Stimulated activated CD4-positive, alpha-beta T cell treated with anti-CD3 and anti-CD28 coated beads, Interleukin-15, amount 100 ng/mL, for 48 hours (primary cell): ENCODE data around the gene MS4A10.

ENCODE experiments used
- DNase-seq, 2 donors: peaks; one replicate each; pipeline ENCODE4 v3.0.0-alpha.2; 2020; ENCODE audit warnings: low read depth in 2 of 2

Gene MS4A10

DNA sequence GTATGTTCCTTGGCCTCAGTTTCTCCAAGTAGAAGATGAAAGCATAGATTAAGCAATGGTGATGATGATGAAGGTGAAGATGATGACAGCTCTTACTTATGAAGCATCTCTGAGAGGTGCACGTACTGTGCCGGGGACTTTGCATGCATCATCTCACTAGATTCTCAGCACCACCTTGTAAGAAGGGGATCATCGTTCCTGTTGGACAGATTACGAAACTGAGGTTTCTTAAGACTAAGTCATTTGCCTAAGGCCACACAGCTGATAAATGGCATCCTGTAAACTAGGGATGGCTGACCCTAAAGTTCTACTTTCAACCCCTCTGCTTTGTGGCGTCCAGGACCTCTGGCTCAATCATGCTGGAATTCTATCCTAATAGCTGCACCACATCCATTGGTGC lies 19.8 kb upstream of the MS4A10 start:
- no peak for DNase-seq

- no peak for DNase-seq
Measured at GRCh38 chr11:60766547-60766946, 18.6 kb upstream of the MS4A10 start.

GRCh38 chr11:60767388-60767811 lies 17.7 kb upstream of the MS4A10 start:
- DNase-seq, result peak in 1 of 2 donors; percentile 7

DNA sequence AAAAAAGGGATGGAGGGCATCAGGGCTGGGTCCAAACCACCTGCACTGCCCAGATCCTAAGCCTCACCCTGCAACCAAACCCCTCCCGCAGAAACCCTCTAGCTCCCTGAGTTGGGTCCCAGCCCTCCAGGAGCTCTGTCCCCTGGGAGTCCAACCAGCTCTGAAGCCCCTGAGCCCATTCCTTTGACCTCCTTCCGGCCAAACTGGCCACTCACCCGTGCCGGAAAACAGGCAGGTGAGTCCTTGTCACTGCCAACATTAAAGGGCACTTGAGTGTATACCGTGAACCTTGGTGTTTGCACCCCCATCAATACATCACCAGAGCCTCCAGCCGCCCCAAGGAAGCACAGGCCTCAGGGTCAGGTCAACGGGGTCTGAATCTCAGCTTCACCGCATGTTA lies 16.9 kb upstream of the MS4A10 start:
- no peak for DNase-seq

GRCh38 chr11:60769273-60769672 lies 15.9 kb upstream of the MS4A10 start:
- DNase-seq, result no peak

- DNase-seq, result no peak
Measured at GRCh38 chr11:60769811-60770210, 15.3 kb upstream of the MS4A10 start.

- DNase-seq, result no peak
Measured at GRCh38 chr11:60771146-60771545, 14.0 kb upstream of the MS4A10 start.

- no peak for DNase-seq
Measured at GRCh38 chr11:60771879-60772525, 13.1 kb upstream of the MS4A10 start.

- DNase-seq, result no peak
Measured at GRCh38 chr11:60772666-60773065, 12.5 kb upstream of the MS4A10 start.

- DNase-seq, result no peak
Measured at GRCh38 chr11:60774726-60775125, 10.4 kb upstream of the MS4A10 start.

DNA sequence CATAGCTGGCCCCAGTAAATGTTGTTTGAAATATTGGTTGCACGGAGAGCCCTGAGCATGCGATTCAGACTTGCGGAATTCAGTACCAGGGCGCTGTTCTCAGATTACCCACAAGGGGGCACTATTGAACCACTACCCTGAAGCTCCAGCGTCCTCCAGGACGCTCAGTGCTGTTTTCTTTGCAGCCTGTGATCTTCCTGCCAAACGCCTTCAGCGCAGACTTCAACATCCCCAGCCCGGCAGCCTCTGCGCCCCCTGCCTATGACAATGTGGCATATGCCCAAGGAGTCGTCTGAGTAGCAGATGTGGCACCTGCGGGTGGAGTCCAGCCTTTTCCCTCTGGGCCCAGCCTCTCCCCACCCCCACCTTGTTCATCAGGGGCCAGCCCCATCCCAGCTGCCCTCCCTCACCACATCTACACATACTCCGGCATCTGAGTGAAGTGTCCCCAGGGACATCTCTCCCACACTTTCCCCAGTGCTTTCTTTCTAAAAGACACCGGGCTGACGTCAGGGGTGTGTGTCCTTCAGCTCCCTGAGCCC lies 9.6 kb upstream of the MS4A10 start:
- DNase-seq, result peak; percentile 73 to 75

DNA sequence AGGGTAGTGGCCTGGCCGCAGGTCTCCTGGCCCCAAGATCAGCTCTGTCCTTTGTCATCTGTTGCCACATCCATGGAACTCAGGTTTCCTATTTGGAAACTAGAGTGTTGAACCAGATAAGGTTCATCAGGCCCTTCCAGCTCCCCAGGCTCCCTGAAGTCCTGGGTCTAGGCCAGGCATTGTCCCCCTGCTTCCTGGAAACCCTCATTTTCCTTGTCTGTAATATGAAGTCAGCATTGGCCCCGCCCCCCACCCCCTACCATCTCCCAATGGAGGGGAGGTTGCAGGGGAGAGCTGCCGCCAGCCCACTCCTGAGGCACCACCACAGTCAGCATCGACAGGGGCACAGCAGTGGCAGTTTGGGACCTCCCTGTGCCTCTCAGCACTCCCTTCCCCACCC lies 9.0 kb upstream of the MS4A10 start:
- no peak for DNase-seq

DNA sequence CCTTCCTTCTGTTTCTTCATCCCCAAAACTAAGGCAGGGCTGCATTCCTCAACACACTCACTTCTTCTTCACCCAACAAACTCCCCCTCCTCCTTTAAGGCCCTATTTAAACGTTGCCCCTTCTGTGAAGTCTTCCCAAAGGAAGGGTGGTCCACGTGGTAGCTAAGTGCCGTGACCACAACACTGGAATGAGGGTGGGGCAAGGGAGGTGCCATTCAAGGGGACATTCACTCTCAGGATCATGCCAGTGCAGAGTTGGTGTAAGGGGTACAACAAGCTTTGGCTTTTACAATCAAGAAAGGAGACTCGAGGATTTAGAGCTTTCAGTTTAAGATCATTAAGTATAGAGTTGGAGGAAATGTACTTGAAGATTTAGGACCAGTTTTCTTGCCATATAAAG lies 8.0 kb upstream of the MS4A10 start:
- no peak for DNase-seq

DNA sequence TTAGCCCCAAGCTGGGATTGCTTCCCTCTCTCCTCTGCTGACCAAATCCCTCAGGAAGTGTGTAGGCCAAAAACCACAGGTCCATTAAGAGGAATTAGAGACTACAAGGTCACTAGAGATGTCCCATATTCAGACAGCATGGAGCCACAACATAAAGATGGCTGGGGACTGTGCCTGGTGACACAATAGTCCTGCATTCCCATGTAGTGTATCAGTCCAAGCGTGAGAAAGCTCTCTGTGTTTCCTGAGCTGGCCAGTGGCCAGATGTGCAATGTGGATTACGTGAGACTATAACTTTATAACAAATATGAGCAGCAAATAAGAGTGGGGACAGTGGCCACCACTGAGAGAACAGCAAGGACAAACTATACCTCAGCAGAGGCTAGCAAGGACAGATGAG lies 7.6 kb upstream of the MS4A10 start:
- DNase-seq, result no peak

GRCh38 chr11:60780065-60780464 lies 5.1 kb upstream of the MS4A10 start:
- DNase-seq, result no peak

DNA sequence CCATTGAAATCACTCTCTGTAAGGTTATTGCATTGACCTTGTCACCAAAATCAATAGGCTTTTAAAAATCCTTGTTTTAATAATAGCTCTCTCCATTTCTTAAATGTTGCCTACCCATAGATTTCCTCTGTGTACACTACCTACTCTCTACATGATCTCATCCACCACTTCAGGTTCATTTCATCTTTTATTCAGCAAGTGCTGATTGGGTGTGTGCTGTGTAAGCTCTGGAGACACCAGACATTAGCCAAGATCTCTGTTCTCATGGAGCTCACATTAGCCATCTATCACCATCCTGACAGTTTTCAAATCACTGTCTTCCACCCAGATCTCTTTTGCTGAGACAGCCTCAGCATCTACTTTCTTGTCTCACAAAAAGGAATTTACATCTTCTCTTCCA lies 4.4 kb upstream of the MS4A10 start:
- DNase-seq, result no peak

GRCh38 chr11:60781286-60781980 lies 3.7 kb upstream of the MS4A10 start:
- DNase-seq, result no peak

DNA sequence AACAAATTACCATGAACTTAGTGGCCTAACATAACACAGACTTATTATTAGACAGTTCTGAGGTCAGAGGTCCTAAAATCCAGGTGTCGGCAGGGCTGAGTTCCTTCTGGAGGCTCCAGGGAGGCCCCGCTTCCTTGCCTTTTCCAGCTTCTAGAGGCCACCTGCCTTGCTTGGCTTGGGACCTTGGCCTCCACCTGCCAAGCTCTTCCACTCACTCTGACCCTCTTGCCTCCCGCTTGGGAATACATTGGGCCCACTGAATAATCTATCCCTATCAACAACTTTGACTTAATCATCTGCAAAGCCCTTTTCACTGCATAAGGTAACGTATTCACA lies 3.2 kb upstream of the MS4A10 start:
- DNase-seq, result no peak

DNA sequence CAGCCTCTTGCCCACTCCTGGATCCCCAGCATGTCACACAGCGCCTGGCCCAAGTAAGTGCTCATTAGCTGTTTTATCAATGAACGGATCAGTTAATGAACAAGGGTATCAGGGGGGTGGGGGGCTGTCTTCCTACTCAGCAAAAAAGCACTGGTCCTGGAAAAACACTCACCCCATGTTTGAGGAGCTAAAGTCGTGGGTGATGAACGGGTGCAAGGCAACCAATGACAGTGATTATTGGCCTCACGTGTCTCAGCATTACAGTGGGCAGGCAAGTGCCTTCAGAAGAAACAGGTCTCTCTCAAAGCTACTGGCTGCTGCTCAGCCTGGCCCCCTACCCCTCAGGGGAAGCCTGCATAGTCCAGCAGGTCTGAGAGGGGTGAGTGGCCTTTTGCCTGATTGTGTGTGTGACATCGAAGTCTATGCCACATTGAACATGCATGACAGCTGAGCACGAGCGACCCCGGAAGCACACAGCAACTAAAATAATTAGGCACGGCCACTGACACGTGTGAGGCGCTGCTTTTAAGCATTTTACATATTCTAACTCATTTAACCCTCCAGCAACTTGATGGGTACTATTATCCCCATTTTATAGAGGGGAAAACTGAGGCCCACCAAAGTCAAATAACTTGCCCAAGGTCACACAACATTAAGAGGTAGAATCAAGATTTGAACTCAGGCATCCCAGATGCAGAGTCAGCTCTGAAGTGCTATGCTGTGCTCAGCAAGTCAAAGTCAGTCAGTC lies 2.6 kb upstream of the MS4A10 start:
- no peak for DNase-seq

GRCh38 chr11:60783141-60783484 lies 2.0 kb upstream of the MS4A10 start:
- no peak for DNase-seq

GRCh38 chr11:60783911-60784310 lies 1.2 kb upstream of the MS4A10 start:
- no peak for DNase-seq

- DNase-seq, result no peak
Measured at GRCh38 chr11:60785806-60786361, 751 bp downstream of the MS4A10 start.
